ENCODE data around the gene SERPINB8.

DNA sequence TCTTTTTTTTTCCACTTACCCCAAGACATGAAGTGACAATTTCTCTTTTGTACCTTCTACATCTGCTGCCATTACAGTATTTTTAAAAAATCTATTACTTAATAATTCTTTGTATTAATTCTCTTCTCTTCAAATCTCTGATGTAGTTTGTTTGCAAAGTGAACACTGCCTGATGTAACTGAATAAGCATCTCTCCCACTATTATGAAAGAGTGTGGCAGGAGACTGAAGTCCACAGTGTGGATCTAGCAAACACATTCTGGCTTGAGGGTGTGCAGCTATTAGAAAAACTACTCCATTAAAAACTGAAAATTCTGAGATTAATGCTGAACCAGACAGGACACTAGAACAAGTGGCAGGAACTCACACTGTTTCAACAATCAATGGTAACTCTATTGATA is 5.0 kb upstream of the SERPINB8 start:
- TF ChIP-seq POLR2A (IDR thresholded peaks at IDR 0.05; ENCODE audit: low read depth, low read length) (no peak), JUN (IDR thresholded peaks at IDR 0.05; ENCODE audit: borderline replicate concordance, insufficient read depth, insufficient read length, low read depth) (no peak), POLR2AphosphoS5 (IDR thresholded peaks at IDR 0.05; ENCODE audit: insufficient read depth, low read depth, low read length) (no peak), FOS (IDR thresholded peaks at IDR 0.05; ENCODE audit: borderline replicate concordance, insufficient read depth, low read length) (no peak)
- TF ChIP-seq, protein P1, sequence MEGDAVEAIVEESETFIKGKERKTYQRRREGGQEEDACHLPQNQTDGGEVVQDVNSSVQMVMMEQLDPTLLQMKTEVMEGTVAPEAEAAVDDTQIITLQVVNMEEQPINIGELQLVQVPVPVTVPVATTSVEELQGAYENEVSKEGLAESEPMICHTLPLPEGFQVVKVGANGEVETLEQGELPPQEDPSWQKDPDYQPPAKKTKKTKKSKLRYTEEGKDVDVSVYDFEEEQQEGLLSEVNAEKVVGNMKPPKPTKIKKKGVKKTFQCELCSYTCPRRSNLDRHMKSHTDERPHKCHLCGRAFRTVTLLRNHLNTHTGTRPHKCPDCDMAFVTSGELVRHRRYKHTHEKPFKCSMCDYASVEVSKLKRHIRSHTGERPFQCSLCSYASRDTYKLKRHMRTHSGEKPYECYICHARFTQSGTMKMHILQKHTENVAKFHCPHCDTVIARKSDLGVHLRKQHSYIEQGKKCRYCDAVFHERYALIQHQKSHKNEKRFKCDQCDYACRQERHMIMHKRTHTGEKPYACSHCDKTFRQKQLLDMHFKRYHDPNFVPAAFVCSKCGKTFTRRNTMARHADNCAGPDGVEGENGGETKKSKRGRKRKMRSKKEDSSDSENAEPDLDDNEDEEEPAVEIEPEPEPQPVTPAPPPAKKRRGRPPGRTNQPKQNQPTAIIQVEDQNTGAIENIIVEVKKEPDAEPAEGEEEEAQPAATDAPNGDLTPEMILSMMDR (IDR thresholded peaks at IDR 0.05; ENCODE audit: extremely low read depth in 1 of 2, insufficient read depth in 1 of 2, low read depth in 1 of 2, low read length in 2 of 2), result no peak
